ENCODE results near the gene RPGR.

RPGR gene

GRCh38 chrX:38268011-38268410, 59.3 kb downstream of the RPGR start:
- Histone ChIP-seq H3K79me2 (ENCODE audit: insufficient read depth, low read length) (no peaks in the 10 kb centered on the region), H3K27me3 (ENCODE audit: insufficient read depth, low read length, poor library complexity, severe bottlenecking) (no peaks in the 10 kb centered on the region), H3K4me3 (ENCODE audit: low read length, poor library complexity, severe bottlenecking) (no peak overlapping the region), H3K9ac (ENCODE audit: low read depth, low read length, poor library complexity, severe bottlenecking) (no peak overlapping the region), H3K9me2 (replicated peaks; ENCODE audit: low read depth, low read length) (no peaks in the 10 kb centered on the region), H3F3A (ENCODE audit: low read depth) (no peaks in the 10 kb centered on the region), H3K9me3 (ENCODE audit: insufficient read depth, low read depth, low read length) (no peaks in the 10 kb centered on the region), H3K36me3 (ENCODE audit: insufficient read depth, low read length) (peaks cover 18% of the 10 kb centered on the region; the same call in 1 of the 2 replicates), H4K20me1 (ENCODE audit: insufficient read depth, low read length, poor library complexity, severe bottlenecking) (peaks cover 3% of the 10 kb centered on the region), H2AFZ (ENCODE audit: low read length) (no peak overlapping the region), H3K4me2 (ENCODE audit: low read depth, low read length, poor library complexity, severe bottlenecking) (no peak overlapping the region), H3K4me1 (ENCODE audit: insufficient read depth, low read length, poor library complexity, severe bottlenecking) (peaks cover 16% of the 10 kb centered on the region)
- TF ChIP-seq CTCF (conservative IDR thresholded peaks at IDR 0.05; ENCODE audit: low read length) (no peak), EZH2phosphoT487 (IDR thresholded peaks at IDR 0.05; ENCODE audit: borderline replicate concordance) (no peak)

GRCh38 chrX:38262715-38263620, 64.3 kb downstream of the RPGR start:
- no peaks in the 10 kb centered on the region for H3K9me2 ChIP-seq (replicated peaks; ENCODE audit: low read depth, low read length)
- no peak overlapping the region for H2AFZ ChIP-seq (ENCODE audit: low read length)
- H3K4me2 ChIP-seq (ENCODE audit: low read depth, low read length, poor library complexity, severe bottlenecking), result no peak overlapping the region
- no peak overlapping the region for H3K4me3 ChIP-seq (ENCODE audit: low read length, poor library complexity, severe bottlenecking)
- H3K9ac ChIP-seq (ENCODE audit: low read depth, low read length, poor library complexity, severe bottlenecking), result no peak overlapping the region
- H4K20me1 ChIP-seq (ENCODE audit: insufficient read depth, low read length, poor library complexity, severe bottlenecking), result no peaks in the 10 kb centered on the region
- no peaks in the 10 kb centered on the region for H3F3A ChIP-seq (ENCODE audit: low read depth)
- H3K27me3 ChIP-seq (ENCODE audit: insufficient read depth, low read length, poor library complexity, severe bottlenecking), result no peaks in the 10 kb centered on the region
- no peak for TF ChIP-seq EZH2phosphoT487 (IDR thresholded peaks at IDR 0.05; ENCODE audit: borderline replicate concordance)
- no peak for TF ChIP-seq CTCF (conservative IDR thresholded peaks at IDR 0.05; ENCODE audit: low read length)
- peaks cover 6% of the 10 kb centered on the region; the same call in 1 of the 2 replicates for H3K36me3 ChIP-seq (ENCODE audit: insufficient read depth, low read length)
- peaks cover 3% of the 10 kb centered on the region for H3K4me1 ChIP-seq (ENCODE audit: insufficient read depth, low read length, poor library complexity, severe bottlenecking)
- H3K9me3 ChIP-seq (ENCODE audit: insufficient read depth, low read depth, low read length), result no peaks in the 10 kb centered on the region
- H3K79me2 ChIP-seq (ENCODE audit: insufficient read depth, low read length), result no peaks in the 10 kb centered on the region

- no peak overlapping the region for H2AFZ ChIP-seq (ENCODE audit: low read length)
- no peak overlapping the region for H3K4me3 ChIP-seq (ENCODE audit: low read length, poor library complexity, severe bottlenecking)
- H3F3A ChIP-seq (ENCODE audit: low read depth), result no peaks in the 10 kb centered on the region
- H3K9me2 ChIP-seq (replicated peaks; ENCODE audit: low read depth, low read length), result no peaks in the 10 kb centered on the region
- TF ChIP-seq CTCF (conservative IDR thresholded peaks at IDR 0.05; ENCODE audit: low read length) (peak; percentile 66), EZH2phosphoT487 (IDR thresholded peaks at IDR 0.05; ENCODE audit: borderline replicate concordance) (no peak)
- no peaks in the 10 kb centered on the region for H3K36me3 ChIP-seq (ENCODE audit: insufficient read depth, low read length)
- no peaks in the 10 kb centered on the region for H3K27me3 ChIP-seq (ENCODE audit: insufficient read depth, low read length, poor library complexity, severe bottlenecking)
- H4K20me1 ChIP-seq (ENCODE audit: insufficient read depth, low read length, poor library complexity, severe bottlenecking), result no peaks in the 10 kb centered on the region
- no peak overlapping the region for H3K4me2 ChIP-seq (ENCODE audit: low read depth, low read length, poor library complexity, severe bottlenecking)
- peak overlapping the region; percentile 26 for H3K9ac ChIP-seq (ENCODE audit: low read depth, low read length, poor library complexity, severe bottlenecking)
- no peaks in the 10 kb centered on the region for H3K9me3 ChIP-seq (ENCODE audit: insufficient read depth, low read depth, low read length)
- H3K79me2 ChIP-seq (ENCODE audit: insufficient read depth, low read length), result no peaks in the 10 kb centered on the region
- H3K4me1 ChIP-seq (ENCODE audit: insufficient read depth, low read length, poor library complexity, severe bottlenecking), result peaks cover 3% of the 10 kb centered on the region
These were observed 67.1 kb downstream of the RPGR start for GRCh38 chrX:38260231-38260630.
